ENCODE data around the gene MIDN.
"Not testable (repeated sequence)": the region's sequence is repeated elsewhere in the genome, so short reads cannot be mapped to it uniquely, and the experiment has no call there.

The MIDN gene

GRCh38 chr19:1248139-1248785 lies at the start of gene MIDN:
Gene MIDN (plus strand): TSS chr19:1248583. CDS start chr19:1250297, 1,714 bp downstream.
- FAIRE-seq: no peak

GRCh38 chr19:1199531-1199930 lies 48.9 kb upstream of the MIDN start:
- FAIRE-seq: no peak

- FAIRE-seq: not testable (repeated sequence)
Observed at GRCh38 chr19:1200614-1201013, 47.8 kb upstream of the MIDN start.

- peak; percentile 94 for FAIRE-seq
Observed at GRCh38 chr19:1205114-1206099, 43.0 kb upstream of the MIDN start, which contains the start of gene STK11. Gene STK11 (plus strand): TSS chr19:1205778. CDS start chr19:1206914, 1,136 bp downstream.

GRCh38 chr19:1206150-1206863 lies 42.1 kb upstream of the MIDN start:
- no peak for FAIRE-seq

GRCh38 chr19:1206864-1207450 lies 41.4 kb upstream of the MIDN start:
- no peak for FAIRE-seq

GRCh38 chr19:1208830-1209229 lies 39.6 kb upstream of the MIDN start:
- FAIRE-seq: not testable (repeated sequence)

GRCh38 chr19:1210227-1210538 lies 38.2 kb upstream of the MIDN start:
- FAIRE-seq: no peak

GRCh38 chr19:1211494-1212234 lies 36.7 kb upstream of the MIDN start:
- FAIRE-seq: no peak

GRCh38 chr19:1213391-1214286 lies 34.7 kb upstream of the MIDN start:
- FAIRE-seq: no peak

- FAIRE-seq: no peak
Observed at GRCh38 chr19:1214299-1214861, 34.0 kb upstream of the MIDN start.

GRCh38 chr19:1214862-1215731 lies 33.3 kb upstream of the MIDN start:
- FAIRE-seq: no peak

- FAIRE-seq: no peak
Observed at GRCh38 chr19:1216756-1217155, 31.6 kb upstream of the MIDN start.

- FAIRE-seq: no peak
Observed at GRCh38 chr19:1217366-1217765, 31.0 kb upstream of the MIDN start.

GRCh38 chr19:1218751-1219567 lies 29.4 kb upstream of the MIDN start:
- no peak for FAIRE-seq

GRCh38 chr19:1219786-1220476 lies 28.5 kb upstream of the MIDN start:
- no peak for FAIRE-seq

- FAIRE-seq: no peak
Observed at GRCh38 chr19:1220477-1220930, 27.9 kb upstream of the MIDN start.
